ENCODE measurements around the gene CEBPE.

DNA sequence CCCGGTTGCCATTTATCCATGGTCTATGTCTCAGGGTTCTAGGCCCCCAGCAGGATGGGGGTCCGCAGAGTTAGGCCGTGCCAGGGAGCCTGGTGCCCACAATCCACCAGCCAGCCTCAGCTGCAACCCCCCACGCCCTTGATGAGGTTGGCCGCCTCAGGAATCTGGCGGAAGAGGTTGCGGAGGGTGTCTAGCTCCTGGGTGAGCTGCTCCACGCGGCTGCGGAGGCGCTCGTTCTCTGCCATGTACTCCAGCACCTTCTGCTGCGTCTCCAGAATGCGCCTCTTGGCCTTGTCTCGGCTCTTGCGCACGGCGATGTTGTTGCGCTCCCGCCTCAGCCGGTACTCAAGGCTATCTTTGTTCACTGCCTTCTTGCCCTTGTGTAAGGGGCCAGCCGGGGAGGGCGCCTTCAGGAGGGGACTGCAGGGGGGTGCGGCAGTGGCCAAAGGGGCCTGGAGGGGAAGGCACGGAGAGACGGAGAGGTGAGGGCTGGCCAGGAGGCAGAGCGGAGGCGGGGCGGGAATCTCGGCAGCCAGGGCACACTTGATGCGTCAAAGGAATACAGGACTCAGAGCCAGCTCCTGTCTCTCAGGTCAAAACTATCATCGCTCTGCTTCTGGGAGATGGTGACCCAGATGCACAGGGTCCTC lies 1.6 kb downstream of the CEBPE start:
- TF ChIP-seq, protein P1, sequence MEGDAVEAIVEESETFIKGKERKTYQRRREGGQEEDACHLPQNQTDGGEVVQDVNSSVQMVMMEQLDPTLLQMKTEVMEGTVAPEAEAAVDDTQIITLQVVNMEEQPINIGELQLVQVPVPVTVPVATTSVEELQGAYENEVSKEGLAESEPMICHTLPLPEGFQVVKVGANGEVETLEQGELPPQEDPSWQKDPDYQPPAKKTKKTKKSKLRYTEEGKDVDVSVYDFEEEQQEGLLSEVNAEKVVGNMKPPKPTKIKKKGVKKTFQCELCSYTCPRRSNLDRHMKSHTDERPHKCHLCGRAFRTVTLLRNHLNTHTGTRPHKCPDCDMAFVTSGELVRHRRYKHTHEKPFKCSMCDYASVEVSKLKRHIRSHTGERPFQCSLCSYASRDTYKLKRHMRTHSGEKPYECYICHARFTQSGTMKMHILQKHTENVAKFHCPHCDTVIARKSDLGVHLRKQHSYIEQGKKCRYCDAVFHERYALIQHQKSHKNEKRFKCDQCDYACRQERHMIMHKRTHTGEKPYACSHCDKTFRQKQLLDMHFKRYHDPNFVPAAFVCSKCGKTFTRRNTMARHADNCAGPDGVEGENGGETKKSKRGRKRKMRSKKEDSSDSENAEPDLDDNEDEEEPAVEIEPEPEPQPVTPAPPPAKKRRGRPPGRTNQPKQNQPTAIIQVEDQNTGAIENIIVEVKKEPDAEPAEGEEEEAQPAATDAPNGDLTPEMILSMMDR (conservative IDR thresholded peaks at IDR 0.05; ENCODE audit: low read length) = no peak
- no peak for TF ChIP-seq EZH2phosphoT487 (IDR thresholded peaks at IDR 0.05; ENCODE audit: borderline replicate concordance)

All from Loucy (cell line).